ENCODE results near the gene DDX28.
A peak's percentile ranks its signal among the peaks of the same experiment; 100 is the strongest.
"Not testable (repeated sequence)": the region's sequence is repeated elsewhere in the genome, so short reads cannot be mapped to it uniquely, and the experiment has no call there.

DDX28 gene

DNA sequence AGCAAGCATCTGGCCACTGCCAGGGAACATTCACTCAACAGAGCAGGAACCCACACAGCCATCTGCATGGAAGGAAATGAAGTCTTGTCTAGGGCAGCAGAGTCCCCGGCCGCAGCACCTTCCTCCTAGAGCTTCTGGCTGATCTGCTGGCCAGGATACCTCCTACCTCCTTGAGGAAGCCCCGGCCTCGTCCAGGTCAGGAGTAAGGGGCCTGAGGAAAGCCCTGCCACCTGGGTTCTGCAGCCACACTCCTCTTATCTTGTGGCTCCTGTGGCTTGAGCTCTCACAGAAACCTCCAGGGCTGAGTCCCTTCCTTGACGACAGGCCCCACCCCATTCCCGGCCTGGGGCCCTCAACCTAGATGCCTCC is 29.0 kb downstream of the DDX28 start:
- not testable (repeated sequence) for DNase-seq (ENCODE audit: low spot score)

DNA sequence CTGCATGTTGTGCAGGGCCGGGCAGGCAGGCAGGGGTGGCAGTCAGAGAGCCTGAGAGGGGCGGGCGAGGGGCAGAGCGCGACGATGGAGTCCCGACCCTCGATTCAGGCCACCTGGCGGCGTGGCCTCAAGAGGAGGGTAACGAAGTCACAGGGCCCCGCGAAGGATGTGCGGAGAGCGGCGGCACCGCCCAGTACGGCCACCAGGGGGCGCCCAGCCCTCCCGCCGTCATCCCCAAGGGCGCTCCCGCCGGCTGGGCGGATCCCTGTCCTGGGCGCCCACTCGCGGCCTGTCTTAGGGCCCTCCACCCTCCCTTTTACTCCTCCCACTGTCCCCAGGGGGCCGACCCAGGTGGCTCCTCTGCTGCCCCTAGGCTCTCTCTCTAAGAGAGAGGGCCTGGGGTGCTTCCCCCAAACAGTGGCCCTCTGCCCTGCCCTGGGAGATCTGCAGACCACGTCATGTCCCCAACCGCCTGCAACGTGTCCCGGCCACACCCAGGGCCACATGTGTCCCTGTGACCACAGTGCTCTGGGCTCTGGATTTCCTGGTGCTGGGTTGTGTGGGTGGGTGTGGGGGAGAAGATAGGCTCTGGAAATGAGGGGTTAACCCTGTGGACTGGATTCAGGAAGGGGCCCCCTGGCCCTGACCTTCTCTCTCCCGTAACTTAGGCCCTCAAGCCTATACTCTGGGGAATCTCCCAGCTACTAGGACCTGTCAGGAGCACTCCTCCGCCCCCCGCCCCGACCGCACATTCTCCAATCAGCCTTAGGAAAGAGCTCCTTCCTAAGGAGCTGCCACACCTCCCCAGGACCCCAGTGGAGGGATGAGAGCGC is 29.6 kb downstream of the DDX28 start:
- DNase-seq (ENCODE audit: low spot score): peak; percentile 38

DNA sequence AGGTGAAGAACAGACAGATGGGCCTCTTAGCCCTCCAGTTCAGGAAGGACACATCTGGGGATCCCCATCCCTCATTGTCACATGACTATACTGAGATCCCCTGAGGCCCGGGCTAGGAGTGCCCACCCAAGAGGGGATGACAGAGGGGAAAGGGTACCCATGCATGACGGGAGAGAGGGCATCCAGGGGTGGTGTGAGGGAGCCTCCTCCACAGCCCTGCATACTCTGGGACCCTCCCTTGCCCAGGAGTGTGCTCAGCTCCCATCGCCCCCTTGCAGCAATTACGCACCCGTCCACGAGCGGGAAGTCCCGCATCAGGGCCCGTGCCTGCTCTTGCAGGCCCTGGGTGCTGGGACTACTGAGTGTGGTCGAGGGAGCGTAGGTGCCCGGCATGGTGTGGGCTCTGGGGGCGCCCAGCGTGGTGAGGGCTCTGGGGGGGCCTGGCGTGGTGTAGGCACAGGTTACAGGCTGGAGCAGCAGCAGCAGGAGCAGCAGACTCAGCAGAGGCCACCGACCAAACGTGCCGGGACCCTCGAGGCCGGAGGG is 30.3 kb downstream of the DDX28 start:
- DNase-seq (ENCODE audit: low spot score): no peak

DNA sequence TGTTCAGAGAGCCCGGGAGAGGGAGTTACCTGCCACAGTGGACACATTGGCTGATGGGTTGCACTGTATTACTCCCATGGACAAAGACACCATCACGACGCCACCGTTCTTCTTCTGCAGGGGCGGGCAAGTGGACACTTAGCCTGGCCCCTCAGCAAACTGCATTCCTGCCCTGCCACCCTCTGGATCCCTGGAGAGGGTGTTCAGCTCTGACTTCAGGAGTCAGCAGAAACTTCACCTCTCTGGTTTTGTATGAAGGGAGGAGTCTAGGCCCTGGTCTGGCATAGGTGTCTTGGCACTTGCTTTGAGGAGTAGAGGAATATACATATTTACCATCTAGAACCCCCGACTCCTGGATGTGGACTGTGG is 33.0 kb downstream of the DDX28 start:
- no peak for DNase-seq (ENCODE audit: low spot score)

DNA sequence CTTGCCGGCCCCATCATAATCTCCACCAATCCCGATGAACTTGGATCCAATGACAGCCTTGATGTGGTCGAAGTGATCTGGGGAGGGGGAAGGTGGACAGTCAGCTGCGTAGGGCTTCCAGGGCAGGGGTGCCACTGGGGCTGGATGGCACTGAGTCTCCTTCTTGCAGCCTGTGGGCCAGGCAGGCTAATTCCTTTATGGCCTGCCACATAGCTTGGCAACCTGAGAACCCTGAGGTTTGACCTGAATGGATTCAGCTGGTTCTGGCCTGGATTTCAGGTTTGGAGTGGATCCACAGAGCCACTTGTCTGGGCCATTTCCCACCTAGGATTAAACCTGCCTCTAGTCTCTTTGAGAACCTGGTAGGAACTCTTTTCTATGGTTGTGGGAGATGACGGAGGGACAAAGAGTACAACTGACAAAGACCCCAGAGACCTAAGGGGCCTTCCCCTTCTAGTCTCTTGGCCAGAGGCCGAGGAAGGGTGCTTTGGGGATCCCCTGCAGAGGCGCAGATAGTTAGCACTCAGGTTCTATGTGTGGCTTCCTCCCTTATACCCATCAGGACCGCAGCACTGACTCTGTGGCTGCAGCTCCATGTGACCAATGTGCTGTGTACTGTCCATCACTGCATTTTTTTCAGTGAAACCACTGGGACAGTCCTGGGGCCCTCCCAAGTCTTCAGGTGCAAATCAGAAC is 33.6 kb downstream of the DDX28 start:
- DNase-seq (ENCODE audit: low spot score): no peak

DNA sequence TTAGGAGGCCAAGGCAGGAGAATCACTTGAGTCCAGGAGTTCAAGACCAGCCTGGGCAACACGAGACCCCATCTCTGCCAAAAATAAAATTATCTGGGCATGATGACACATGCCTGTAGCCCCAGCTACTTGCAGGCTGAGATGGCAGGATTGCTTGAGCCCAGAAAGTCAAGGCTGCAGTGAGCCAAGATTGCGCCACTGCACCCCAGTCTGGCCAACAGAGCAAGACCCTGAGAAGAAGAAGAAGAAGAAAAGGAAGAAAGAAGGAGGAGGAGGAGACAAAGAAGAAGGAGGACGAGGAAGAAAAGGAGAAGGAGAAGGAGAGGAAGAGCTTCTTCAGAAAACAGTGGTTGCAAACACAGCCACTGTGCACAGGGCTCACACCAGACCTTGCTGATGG is 34.4 kb downstream of the DDX28 start:
- DNase-seq (ENCODE audit: low spot score): no peak

DNA sequence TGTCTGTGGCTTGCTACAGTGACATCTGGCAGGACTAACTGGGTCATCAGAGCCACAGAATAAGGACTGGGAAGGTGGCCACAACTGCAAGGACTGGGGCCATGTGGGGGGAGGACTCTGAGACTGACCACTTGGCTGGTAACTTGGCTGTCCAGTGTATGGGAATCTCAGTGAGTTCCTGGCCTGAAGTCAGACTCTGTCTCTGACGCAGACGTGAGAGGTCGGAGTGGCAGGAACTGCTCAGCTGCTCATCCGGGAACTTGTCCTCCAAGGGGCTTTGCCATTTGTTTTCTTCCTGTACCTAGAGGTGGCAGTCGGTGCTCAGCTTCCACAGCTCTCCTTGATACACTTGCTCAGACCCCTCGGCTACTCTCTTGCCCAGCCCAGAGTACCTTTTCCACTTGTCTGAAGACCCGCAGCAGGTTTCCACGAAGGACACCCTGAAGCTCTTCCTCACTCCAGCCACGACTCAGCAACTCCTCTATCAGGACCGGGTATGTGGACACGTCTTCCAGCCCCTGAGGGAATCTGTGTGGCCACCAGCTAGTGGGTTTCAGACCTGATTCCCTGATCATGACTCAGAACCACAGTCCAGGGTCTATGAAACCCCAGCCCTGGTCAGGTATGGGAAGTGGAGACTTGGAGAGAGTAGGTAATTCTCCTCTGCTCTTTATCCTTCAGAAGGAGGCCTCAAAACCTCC is 35.4 kb downstream of the DDX28 start:
- no peak for DNase-seq (ENCODE audit: low spot score)

DNA sequence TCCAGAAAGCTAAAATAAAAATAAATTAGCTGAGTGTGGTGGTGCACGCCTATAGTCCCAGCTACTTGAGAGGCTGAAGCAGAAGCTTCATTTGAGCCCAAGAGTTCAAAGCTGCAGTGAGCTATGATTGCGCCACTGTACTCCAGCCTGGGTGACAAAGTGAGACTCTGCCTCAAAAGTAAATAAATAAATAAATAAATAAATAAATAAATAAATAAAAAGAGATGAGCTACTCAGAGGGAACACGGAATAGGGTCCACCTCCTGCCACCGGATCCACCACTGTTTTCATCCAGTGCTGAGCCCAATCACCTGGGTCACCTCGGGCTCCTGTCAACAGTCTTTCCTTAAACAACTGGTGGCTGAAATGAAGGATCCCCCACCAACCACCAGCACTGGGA is 36.1 kb downstream of the DDX28 start:
- DNase-seq (ENCODE audit: low spot score): no peak

DNA sequence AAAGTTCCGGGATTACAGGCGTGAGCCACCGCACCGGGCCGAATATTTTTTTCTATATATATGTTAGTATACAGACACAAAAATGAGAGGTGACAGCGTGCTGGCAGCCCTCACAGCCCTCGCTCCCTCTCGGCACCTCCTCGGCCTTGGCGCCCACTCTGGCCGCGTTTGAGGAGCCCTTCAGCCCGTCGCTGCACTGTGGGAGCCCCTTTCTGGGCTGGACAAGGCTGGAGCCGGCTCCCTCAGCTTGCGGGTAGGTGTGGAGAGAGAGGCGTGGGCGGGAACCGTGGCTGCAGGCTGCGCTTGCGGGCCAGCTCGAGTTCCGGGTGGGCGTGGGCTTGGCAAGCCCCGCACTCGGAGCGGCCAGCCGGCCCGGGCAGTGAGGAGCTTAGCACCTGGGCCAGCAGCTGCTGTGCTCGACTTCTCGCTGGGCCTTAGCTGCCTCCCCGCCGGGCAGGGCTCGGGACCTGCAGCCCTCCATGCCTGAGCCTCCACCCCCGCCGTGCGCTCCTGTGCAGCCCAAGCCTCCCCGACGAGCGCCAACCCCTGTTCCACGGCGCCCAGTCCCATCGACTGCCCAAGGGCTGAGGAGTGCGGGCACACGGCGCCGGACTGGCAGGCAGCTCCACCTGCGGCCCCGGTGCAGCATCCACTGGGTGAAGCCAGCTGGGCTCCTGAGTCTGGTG is 40.9 kb downstream of the DDX28 start:
- DNase-seq (ENCODE audit: low spot score): no peak

DNA sequence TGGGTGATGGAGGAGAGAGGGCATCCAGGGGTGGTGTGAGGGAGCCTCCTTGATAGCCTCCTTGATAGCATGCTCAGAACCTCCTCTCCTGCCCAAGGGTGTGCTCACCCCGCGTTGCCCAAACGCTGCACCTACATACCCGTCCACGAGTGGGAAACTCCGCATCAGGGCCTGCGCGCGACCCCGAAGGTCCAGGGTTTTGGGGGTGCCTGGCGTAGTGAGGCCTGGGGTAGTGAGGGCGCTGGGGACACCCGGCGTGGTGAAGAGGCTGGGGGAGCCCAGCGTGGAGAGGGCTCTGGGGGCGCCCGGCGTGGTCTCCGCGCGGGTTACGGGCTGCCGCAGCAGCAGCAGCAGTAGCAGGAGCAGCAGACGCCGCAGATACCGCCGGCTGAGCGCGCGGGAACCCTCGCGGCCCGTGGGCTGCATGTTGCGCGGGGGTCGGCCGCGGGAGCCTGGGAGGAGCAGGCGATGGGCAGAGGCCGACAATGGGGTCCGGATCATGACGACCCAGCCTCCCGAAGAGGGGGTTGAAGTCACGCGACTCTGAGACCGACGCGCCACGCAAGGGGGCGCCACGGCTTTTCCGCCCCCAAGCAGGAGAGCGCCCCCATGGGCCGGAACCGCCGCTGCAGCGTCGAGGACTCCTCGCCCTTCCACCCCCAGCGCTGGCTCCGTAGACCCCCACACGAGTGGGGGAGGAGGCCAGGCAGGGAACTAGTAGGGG is 42.9 kb downstream of the DDX28 start, which contains the start of gene DPEP3:
Gene DPEP3 (minus strand): TSS at position 545 of the 724 bp plus-strand sequence. CDS start 119 bp downstream, at position 426.
- DNase-seq (ENCODE audit: low spot score): no peak

DNA sequence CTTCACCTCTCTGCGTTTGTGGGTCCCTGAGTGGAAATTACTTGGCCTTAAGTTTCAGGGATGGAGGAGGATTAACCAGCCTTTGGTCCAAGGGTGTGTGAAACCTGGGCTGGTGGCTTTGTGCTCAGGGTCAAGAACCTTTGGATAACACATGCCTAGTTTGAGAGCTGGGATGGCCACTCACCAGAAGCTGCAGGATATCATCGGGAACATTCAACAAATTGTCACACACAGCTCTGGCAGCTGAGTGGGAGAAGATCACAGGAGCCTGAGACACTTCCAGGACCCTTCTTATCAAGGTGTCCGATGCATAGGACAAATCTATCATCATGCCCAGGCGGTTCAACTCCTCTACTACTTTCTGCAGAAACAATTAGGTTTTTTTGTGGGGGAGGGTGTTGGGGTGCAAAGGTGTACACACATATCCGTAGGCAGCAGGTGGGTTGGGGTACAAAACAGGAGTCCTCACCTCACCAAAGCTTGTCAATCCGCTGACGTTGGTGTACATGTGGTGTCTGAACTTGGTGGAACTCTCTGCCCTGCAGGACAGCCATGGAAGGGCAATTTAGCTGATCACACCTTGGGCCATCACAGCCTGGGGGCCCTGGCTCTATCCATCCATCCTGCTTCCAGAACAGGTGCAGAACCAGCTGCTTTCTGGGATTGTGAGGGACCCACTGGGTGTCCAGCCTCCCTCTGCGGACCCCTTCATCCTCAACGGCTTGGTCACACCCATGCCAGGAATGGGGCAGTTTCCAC is 45.4 kb downstream of the DDX28 start:
- no peak for DNase-seq (ENCODE audit: low spot score)

DNA sequence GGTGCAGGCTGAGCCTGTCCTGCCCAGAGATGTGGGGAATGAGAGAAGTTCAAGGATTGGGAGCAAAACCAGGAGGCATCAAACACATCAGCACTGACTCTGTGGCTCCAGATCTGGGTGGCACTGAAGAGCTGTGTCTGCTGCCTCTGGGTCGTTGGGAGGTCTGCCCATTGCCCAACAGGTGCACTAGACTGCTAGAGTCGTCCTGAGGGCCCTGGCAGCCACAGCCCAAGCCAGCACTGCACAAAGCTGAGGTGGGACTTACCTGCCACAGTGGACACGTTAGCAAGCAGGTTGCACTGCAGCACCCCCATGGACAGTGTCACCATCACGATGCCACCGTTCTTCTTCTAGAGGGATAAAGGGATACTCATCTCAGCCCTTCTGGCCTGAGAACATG is 46.0 kb downstream of the DDX28 start:
- no peak for DNase-seq (ENCODE audit: low spot score)

DNA sequence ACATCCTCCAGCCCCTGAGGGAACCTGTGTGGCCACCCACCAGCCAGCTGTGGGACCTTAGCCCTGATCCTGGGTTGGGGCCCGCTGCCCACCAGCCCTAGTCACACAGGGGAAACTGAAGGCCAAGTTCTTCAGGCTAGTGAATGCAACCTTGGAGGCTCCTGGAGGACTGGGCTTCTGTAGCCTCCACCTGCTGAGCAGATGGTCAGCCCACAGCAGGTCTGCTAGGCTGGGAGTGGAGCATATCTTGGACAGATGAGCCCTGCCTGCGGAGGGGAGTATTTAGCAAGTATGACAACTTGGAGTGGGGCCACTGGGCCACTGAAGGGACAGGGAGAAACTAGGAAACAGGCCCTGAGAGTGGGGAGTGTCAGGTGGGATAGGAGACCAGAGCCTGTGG is 46.8 kb downstream of the DDX28 start:
- DNase-seq (ENCODE audit: low spot score): no peak

DNA sequence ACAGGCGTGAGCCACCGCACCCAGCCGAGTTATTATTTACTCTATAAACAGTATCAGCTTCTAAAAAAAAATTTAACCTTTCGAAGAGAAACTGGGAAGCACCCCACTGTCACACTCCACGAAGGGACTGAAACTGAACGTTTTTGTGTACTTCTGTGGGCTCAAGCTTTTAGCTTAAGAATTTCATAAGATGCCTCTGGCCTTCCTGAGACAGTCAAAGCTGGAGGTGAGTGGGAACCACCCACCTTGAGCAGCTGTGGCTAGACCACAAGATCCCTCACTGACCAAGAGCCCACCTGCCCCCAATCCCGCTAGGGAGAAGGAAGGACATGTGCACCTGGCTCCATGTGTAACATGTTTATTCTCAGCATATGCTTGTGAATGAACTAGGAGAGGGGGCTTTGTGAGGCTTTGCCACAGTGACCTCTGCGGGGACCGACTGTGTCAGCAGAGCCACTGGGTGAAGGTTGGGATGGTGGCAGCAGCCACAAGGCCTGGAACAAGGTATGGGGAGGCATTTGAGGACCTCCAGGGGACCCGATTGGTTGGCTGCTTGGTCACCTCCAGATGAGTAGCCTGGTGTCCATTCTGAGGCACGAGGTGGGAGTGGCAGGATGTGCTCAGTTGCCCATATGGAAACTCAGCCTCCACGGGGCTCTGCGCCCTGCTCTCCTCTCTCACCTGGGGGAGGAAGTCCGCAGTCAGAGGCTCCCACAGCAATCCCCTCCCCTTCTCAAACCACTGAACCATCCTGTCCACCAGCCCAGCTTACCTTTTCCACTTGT is 47.5 kb downstream of the DDX28 start:
- no peak for DNase-seq (ENCODE audit: low spot score)

DNA sequence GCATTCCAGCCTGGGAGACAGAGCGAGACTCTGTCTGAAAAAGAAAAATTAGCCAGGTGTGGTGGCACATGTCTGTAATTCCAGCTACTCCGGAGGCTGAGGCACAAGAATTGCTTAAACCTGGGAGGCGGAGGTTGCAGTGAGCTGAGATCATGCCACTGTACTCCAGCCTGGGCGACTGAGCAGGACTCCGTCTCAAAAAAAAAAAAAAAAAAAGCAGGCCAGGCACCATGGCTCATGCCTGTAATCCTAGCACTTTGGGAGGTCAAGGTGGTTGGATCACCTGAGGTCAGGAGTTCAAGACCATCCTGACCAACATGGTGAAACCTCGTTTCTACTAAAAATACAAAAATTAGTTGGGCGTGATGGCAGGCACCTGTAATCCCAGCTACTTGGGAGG is 50.7 kb downstream of the DDX28 start:
- DNase-seq (ENCODE audit: low spot score): not testable (repeated sequence)

DNA sequence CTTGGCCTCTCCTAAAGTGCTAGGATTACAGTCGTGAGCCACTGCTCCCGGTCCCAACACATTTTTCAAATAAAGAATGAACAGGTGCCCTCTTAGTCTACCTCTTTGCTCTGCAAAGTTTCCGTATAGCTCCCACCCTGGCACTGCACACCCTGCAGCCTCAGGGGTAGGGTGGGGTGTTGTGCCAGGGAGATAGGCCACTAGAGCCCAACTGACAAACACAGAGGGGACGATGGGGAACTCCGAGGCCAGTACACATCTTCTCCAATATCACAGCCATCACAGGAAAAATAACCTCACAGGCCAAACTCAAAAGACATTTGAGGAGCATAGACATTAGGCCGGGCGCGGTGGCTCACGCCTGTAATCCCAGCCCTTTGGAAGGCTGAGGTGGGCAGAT is 51.9 kb downstream of the DDX28 start:
- no peak for DNase-seq (ENCODE audit: low spot score)

All from putamen (tissue), 1 donor.